HG03045 (cell line): ENCODE results near the gene TPO.
"Not testable (repeated sequence)": the region's sequence is repeated elsewhere in the genome, so short reads cannot be mapped to it uniquely, and the experiment has no call there.

ENCODE experiments used
- ATAC-seq: cut with Tn5 transposase; IDR thresholded peaks from one replicate; pipeline ENCODE4 v1.9.1; 2021; ENCODE audit warnings: mild to moderate bottlenecking, moderate library complexity; ENCODE audit not compliant: unreplicated experiment

The TPO gene

DNA sequence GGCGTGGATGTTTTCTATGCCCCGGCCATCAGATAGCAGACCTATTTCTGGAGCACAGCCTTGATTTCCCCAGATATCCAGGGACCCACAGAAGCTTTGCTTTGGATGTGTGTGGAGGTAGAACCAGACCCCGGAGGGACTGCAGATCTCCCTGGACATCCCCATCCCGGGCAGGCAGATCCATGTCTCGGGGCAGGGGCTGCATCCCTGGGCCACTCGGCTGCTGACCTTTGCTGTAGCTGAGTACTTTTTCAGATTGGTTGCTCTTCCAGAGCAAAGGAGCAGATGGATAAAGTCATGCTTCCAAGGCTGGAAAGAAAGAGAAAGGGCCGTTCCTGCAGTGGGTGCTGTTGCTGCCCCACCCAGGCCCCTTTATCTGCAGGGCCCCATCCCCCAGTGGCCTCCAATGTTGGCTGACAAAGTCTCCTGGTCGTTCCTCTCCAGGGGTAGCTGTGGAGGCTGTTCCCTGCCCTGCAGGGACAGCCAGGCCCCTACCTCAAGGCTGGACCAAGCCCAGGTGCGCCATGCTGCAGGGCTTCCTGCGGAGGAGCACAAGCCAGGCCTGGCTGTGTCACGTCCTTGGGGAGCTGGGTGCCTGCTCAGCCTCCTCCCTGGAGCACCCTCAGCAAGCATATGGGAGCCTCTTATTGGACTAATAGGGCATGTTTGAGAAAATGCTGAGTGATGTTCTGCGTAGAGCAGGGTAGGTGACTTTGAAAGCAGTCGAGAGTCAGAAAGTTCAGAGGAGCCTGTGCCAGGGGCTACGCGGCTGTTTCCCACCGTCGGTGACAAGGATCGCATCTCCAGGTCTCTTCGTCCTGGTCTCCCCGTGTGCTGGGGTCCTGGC is 68.4 kb downstream of the TPO start:
- no peak for ATAC-seq

DNA sequence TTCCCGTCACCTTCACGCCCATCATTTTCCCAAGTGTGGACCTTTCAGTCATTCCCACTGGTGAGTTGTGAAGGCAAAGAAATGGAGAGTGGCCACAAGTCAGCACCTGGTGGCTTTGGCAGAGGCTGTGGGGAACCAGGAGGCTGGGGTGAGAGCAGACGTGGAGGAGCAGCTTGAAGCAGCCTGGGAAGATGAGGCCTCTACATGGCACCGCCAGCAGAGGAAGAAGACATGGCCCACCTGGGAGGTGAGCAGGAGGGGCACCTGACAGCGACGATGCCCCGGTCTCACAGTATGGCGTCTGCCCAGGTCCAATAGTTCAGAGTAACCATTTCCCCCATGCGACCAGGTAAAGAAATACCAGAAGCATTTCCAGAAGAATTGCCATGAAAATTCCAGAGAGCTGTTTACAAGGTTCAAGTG is 69.0 kb downstream of the TPO start:
- ATAC-seq, result no peak

DNA sequence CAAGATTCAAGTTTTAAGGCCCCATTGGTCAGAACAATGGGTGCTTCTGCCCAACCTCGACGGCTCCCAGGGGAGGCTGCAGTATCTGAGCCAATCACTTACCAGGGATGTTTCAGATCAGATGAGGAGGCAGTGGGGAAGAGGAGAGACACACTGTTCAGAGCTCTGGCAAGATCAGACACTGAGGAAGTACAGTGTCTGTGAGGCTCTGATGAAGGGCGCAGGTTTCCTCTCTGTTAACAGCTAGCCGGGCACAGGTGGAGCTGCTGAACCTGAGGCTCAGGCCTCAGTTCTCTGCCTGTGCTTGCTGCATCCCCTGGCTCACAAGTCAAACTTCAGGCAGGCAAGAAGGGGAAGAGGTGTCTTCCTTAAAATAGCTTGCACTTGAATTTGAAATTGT is 69.7 kb downstream of the TPO start:
- ATAC-seq, result no peak

- ATAC-seq, result no peak
These were observed 70.3 kb downstream of the TPO start for GRCh38 chr2:1483551-1483950.

GRCh38 chr2:1484131-1484884 is 71.0 kb downstream of the TPO start:
- ATAC-seq, result no peak

GRCh38 chr2:1486670-1487069 is 73.4 kb downstream of the TPO start:
- ATAC-seq, result no peak

DNA sequence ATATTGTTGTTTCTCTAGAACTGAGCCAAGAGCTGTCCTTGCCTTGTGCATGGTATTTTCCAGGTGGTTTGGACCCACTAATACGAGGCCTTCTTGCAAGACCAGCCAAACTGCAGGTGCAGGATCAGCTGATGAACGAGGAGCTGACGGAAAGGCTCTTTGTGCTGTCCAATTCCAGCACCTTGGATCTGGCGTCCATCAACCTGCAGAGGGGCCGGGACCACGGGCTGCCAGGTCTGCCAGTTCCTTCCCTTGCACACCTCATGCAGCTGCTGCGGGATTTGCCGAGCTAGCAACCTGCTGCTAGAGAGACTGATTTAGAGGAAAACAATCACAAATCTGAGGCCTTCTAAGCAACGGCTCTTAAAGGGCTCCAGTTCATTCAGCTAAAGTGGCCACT is 74.5 kb downstream of the TPO start:
- ATAC-seq, result no peak

DNA sequence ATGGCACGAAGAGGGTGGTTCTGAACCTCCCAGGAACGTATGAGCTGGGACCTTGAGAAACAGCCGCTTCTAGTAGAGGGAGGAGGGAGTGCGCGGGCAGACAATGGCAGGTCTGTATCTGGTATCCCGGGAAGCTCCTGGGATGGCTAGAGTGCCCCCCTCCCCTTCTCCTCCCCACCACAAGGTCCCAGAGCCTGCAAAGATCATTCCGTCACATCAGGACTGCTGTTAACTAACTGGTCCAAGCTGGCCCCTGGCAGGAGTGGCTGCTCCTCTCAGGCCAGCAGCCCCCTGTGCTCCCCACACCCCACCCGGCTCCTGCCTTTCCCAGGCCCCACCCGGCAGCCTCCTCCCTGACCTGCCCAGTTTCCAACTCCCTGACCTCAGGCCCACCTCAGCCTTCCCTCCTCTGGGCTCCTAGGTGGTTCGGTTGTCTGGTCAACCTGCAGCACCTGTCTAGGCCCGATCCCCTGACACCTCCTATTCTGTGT is 75.0 kb downstream of the TPO start:
- no peak for ATAC-seq

- no peak for ATAC-seq
These were observed 75.6 kb downstream of the TPO start for GRCh38 chr2:1488851-1489250.

DNA sequence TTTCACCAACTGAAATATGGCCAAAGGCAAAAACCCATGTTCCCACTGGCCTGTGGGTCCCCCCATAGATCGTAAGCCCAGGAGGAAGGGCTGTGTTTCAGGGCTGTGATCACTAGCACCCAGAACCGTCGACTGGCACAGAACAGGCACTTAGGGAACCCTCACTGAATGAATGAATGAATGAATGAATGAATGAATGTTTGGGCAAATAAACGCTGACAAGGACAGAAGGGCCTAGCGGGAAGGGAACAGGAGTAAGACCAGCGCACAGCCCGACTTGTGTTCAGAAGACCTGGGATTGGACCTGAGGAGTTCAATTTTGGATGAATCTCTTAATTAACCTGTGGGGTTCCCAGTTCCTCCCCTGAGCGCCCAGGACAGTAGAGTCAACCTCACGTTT is 76.2 kb downstream of the TPO start:
- ATAC-seq, result no peak

DNA sequence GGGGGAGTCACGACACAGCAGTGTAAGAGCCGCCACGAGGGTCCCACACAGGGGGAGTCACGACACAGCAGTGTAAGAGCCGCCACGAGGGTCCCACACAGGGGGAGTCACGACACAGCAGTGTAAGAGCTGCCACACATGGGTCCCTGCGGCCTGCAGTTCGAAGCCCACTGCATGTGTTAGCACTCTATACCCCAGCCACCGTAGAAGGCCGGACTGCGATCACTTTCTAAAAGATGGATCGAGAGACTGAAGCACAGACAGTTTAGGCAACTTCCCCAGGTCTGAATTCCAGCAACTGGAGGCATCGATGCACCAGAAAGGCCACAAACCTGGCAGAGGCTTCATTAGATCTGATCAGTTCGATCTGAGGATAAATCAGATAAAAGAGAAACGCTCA is 77.1 kb downstream of the TPO start:
- ATAC-seq, result not testable (repeated sequence)

DNA sequence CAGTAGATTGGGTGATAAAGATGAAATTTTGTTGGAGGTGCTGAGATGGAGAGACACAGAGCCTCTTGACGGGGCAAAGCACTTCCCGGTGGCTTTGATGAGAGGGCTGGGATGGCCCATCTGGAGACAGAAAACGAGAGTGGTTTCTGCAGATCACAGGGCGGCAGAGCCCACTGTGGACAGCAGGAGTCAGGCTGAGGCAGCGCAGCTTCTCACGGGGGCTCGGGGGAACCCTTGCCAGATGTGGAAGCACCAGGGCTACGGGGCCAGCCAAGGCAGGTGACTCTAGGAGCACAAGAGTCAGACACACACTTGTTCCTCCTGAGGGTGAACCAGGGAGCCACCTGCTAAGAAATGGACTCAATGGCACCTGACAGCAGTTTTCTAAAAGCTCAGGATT is 78.5 kb downstream of the TPO start:
- no peak for ATAC-seq

DNA sequence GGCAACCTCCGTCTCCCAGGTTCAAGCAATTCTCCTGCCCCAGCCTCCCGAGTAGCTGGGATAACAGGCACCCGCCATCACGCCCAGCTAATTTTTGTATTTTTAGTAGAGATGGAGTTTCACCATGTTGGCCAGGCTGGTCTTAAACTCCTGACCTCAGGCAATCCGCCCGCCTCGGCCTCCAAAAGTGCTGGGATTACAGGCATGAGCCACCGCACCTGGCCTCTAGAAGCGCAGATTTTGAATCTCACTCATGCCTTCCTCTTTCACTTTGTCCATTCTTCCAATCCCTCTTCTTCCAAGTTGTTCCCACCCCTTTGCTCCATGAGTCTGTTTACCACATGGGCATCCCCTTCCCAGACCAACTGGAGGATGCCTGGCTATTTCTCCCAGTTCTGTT is 79.0 kb downstream of the TPO start:
- ATAC-seq, result not testable (repeated sequence)

GRCh38 chr2:1492711-1493430 is 79.6 kb downstream of the TPO start:
- no peak for ATAC-seq

DNA sequence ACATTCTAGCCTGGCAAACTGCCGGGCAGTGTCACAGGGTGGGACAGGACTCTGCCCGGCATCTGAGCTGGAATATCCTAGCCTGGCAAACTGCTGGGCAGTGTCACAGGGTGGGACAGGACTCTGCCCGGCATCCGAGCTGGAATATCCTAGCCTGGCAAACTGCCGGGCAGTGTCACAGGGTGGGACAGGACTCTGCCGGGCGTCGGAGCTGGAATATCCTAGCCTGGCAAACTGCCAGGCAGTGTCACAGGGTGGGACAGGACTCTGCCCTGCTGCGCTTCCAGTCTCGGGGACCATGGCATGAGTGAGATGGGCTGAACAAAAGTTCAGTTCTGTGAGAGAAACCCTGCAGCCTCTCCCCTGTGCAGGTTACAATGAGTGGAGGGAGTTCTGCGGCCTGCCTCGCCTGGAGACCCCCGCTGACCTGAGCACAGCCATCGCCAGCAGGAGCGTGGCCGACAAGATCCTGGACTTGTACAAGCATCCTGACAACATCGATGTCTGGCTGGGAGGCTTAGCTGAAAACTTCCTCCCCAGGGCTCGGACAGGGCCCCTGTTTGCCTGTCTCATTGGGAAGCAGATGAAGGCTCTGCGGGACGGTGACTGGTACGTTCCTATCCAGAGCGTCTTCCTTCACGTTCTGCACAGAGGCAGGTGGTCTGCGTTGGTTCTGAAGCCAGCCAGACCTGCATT is 80.3 kb downstream of the TPO start:
- ATAC-seq, result no peak

- ATAC-seq, result no peak
These were observed 81.0 kb downstream of the TPO start for GRCh38 chr2:1494257-1494656.

DNA sequence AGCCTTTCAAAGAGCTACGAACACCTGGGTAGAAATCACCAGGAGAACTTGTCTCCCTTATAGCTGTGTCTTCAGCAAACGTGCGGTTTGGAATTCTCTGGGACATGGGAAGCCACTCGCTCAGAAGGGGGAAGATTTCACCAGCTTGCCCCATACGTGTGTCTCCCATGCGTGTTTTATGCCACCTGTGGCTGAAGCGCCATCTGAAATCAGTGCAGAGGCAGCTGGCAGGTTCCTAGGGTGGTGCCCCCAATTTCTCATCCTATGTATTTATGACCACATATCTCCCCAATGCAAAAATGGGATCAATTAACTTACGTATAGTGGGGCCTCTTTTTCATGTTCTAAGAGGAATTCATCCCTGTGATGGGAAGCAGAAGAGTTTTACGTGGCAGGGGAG is 81.6 kb downstream of the TPO start:
- ATAC-seq, result no peak

DNA sequence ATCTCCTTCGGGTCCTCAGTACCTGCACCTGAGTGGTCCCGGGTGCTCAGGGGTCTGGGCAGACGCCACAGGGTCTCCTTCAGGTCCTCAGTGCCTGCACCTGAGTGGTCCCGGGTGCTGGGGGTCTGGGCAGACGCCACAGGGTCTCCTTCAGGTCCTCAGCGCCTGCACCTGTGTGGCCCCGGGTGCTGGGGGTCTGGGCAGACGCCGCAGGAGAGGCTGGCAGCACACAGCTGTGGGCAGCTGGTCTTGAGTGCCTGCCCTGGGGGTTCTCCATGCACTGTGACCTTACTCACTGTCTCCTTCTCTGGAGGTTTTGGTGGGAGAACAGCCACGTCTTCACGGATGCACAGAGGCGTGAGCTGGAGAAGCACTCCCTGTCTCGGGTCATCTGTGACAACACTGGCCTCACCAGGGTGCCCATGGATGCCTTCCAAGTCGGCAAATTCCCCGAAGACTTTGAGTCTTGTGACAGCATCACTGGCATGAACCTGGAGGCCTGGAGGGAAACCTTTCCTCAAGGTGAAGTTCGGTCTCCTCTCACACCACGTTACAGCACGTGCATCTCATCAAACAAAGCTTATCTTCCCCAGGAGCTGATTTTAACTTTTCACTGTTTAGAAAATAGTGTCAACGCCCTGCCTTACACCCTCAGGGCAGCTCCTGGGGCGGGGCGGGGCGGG is 82.6 kb downstream of the TPO start:
- ATAC-seq, result no peak

- ATAC-seq, result no peak
These were observed 83.1 kb downstream of the TPO start for GRCh38 chr2:1496359-1496821.

- ATAC-seq, result no peak
These were observed 83.9 kb downstream of the TPO start for GRCh38 chr2:1497122-1497611.
